GM19438 (cell line): ENCODE results near the gene GRHPR.
"Not testable (repeated sequence)": the region's sequence is repeated elsewhere in the genome, so short reads cannot be mapped to it uniquely, and the experiment has no call there.

Source experiments
- ATAC-seq: cut with Tn5 transposase; IDR thresholded peaks from one replicate; pipeline ENCODE4 v1.9.1; 2021; ENCODE audit warnings: low read depth; ENCODE audit not compliant: unreplicated experiment

Gene GRHPR

GRCh38 chr9:37474438-37474837, 51.9 kb downstream of the GRHPR start:
- no peak for ATAC-seq

- ATAC-seq: no peak
Measured at GRCh38 chr9:37476930-37477329, 54.4 kb downstream of the GRHPR start.

- not testable (repeated sequence) for ATAC-seq
Measured at GRCh38 chr9:37477443-37477842, 54.9 kb downstream of the GRHPR start.

GRCh38 chr9:37477987-37478619, 55.6 kb downstream of the GRHPR start:
- not testable (repeated sequence) for ATAC-seq

GRCh38 chr9:37480759-37481158, 58.3 kb downstream of the GRHPR start:
- ATAC-seq: no peak

- peak; percentile 96 for ATAC-seq
Measured at GRCh38 chr9:37485389-37486255, 63.1 kb downstream of the GRHPR start, which contains the start of gene POLR1E. POLR1E (plus strand) TSS chr9:37485948; CDS start chr9:37486048, 100 bp downstream.

GRCh38 chr9:37486256-37486615, 63.7 kb downstream of the GRHPR start:
- ATAC-seq: no peak
